Activated T-cell treated with anti-CD3 and anti-CD28 coated beads for 48 hours (primary cell): ENCODE measurements around the gene CCT3.

Source experiments
- DNase-seq: peaks from one replicate; pipeline ENCODE4 v3.0.0-alpha.2; 2020; ENCODE audit warnings: low read depth

The CCT3 gene

DNA sequence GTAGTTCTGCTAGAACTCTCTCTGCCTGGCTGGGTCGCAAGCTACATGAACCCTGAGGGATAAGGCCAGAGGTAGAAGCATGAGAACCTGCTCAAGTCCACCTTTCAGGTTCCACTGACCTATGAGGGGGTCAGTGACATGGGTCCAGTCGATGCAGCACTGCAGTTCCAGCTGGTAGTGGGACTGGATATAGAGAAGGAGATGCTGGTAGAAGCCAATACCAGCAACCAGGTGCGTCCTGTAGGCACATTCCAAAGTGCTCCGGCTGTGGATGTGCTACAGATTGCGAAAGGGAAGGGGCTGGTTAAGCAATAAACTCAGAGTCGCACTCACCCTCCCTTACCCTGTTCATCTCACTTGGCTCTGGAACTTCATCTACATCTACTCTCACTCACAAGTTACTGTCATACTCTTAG is 61.1 kb downstream of the CCT3 start:
- no peak for DNase-seq

DNA sequence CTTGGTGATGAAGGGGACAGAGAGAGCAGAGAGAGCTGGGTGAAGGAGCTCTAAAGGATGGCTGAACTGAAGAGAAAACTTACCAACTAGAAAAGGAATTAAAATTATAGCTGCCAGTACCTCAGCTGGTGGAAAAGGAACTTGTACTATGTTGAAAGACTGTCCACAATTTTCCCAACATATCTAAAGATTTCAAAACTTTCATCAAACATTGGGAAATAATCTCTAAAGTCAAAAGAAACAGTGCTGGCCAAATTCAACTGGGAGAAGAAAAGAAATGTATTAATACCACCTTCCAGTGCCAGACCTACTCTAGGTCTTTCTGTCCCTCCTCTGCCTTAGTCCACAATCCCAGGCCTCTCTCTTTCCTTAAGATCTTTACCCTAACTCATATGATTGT is 61.6 kb downstream of the CCT3 start:
- no peak for DNase-seq

DNA sequence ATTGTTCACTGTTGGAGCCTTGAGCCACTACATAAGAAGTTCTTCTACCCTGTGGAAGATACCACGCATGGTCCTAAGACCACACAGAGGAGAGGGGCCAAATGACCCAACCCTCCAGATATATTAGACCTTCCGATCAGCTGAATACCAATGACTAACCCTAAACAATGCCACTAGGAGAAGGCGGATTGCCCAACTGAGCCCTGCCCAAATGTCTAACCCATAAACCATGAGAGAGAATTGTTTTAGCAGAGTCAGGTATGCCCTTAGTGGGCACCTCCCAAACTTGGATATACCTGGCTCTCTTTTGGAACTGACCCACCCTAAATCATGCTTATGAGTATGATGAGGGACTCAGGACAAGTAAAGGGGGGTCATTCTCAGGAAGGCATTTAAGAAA is 67.8 kb downstream of the CCT3 start:
- DNase-seq = no peak

DNA sequence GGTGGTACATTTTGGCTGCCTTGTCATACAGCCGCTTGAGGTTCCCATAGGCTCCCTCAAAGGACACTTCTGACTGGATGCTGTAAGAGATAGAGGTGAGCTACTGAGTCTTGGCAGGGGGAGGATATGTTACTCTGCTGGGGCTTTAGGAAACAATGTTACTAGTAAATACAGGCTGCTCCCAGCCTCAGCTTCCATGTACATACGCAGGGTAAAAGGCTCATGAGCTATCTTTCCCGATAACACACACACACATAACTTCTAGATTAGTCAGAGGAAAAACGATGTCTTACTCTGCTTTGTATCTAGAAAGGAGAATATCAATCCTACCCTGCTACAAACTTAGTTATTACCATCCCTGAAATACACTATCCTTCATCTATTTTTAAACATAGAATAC is 69.8 kb downstream of the CCT3 start:
- DNase-seq = no peak

DNA sequence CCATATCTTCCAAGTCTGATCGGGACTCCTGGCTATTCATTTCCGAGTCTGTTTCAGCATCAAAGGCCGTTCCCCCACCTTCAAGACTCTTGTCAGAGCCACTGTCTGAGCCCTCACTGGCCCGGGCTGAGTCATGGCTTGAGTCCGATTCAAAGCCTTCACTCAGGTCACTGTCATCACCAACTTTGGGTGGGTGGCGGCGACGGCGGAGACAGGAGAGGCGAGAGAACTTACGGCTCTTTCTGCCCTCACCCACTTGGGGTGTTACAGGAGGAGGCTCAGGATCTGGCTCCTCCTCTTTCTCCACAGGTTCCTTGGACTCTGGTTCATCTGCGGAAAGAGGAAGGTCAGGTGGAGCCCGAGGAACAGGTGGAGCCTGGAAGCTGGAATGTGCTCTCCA is 72.0 kb downstream of the CCT3 start:
- DNase-seq = no peak

DNA sequence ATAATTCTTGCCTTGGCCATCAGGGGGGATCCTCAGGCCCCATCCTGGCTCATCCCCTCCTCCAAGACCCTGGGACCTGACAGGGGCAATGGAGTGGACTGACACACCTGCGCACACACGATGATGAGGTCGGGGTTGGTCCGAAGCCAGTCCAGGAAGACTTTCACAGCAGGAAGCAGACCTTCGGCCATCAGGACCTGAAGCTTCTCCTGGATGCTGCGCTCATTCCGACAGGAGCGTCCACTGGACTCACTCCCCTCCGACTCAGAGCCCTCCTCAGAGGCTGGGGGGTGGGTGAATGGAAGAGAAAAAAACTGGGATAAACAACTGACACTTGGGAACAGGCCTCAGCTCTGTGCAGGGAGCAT is 74.8 kb downstream of the CCT3 start:
- DNase-seq = no peak

DNA sequence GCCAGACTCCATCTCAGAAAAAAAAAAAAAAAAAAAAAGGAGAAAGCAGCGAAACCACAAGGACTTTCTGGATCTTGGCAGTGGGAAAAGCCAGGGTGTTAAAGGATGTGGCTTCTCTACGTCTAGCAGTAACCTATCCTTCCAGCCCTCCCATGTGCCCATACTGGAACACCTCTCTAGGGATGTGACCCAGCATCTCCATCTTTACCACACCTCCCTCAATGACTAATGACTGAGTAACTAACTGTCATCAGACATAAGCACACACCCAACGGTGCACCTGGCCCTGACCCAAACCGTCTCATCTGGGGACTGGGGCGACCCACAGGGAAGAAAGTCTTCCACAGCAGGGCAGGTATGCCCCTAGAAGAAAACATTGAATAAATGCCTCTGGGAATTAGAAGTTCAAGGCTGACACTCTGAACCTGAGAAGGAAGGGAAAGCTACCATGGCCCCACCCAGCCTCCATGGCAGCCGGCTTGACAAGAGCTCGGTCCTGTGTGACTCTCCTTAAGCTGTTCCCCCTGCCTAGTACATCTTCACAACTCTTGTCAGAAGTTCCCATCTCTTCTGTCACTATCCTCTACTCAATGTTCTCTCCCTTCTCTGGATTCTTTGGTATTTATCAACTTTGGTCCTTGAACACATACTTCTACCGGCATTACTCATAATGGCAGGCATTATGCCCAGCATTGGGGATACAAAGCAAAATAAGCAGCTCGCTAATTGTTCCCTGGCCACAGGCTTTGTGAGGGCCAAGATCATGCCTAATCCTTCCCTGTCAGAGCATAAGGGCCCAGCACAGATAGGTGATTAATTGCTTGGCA is 75.4 kb downstream of the CCT3 start:
- DNase-seq = no peak

DNA sequence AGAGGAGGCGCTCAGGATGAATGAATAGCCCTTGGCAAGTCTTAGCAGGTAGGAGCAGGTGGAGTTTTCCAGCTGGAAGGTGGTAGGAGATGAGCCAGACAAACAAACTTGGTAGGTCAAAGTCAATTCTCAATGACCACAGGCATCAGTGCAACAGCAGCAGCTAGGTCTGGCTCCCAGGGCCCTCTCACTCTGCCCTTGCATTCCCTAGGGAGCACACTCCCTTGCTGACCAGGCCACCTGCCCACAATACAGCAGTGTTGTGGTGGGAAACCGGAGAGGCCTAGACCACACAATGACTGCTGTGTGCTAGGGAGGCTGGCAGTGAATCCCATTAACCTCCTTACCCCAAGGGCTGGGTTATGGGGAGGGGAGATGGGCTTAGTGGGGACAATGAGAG is 77.2 kb downstream of the CCT3 start:
- no peak for DNase-seq

DNA sequence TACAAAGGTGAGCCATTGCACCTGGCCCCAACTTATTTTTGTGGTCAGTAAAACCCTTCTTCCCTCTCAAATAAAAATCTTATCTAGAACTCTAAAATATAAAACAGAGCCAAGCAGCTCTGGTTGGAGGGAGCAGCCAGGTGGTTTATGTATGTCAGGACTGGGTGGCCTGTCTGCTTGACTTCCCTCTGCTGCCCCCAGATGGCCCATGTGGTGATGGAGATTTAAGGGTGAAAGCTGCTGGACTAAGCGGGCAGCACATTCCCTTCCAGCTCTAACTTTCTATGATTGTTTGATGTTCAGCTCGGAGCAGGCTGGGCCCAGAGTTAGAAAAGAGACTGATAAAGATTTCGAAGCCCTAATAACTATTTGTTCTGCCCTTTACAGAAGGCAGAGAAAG is 78.3 kb downstream of the CCT3 start:
- no peak for DNase-seq
